ENCODE data around the gene CDKL1. TPM values are rescaled to one million over a fixed set of nuclear protein-coding genes. Genes with fewer than 3 reads are reported as not detected.
A peak's percentile ranks its signal among the peaks of the same experiment; 100 is the strongest.

Gene CDKL1
- total and polyA plus RNA-seq, 11 donors = 0.34 to 7.0 (median 2.5) TPM

DNA sequence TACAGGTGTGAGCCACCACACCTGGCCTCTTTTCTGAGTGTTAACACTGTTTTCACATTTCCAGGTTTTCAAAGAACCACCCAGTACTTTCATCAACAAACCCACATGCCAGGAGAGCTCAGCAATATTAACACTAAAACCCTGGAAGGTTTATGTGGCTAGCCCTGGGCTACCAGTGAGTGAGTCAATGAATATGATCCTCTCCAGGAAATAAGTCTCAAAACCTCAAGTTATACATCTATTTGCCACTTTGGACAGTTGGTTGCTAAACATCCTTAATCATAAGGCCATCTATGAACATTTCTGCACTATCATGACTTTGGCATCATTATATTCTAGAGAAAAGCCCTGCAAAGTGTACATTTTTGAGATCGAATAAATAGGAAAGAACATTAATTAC, 6.3 kb upstream of the CDKL1 start:
- WGBS, 4 donors = 74 to 86% (median 79%) methylated on average over 1 of the region's 1 CpG
- intact Hi-C loops (cut with DNase I) = no loop called here
- Histone ChIP-seq H3K4me3 (no peak overlapping the region), H3K4me1 (peaks cover 0 to 22% (median 2%) of the 10 kb centered on the region in 12 donors), H3K27ac (no peak overlapping the region), H3K36me3 (no peaks in the 10 kb centered on the region), H3K27me3 (no peaks in the 10 kb centered on the region), H3K9me3 (no peaks in the 10 kb centered on the region)
- no peak for TF ChIP-seq POLR2A (IDR thresholded peaks at IDR 0.05)
- TF ChIP-seq, protein P1, sequence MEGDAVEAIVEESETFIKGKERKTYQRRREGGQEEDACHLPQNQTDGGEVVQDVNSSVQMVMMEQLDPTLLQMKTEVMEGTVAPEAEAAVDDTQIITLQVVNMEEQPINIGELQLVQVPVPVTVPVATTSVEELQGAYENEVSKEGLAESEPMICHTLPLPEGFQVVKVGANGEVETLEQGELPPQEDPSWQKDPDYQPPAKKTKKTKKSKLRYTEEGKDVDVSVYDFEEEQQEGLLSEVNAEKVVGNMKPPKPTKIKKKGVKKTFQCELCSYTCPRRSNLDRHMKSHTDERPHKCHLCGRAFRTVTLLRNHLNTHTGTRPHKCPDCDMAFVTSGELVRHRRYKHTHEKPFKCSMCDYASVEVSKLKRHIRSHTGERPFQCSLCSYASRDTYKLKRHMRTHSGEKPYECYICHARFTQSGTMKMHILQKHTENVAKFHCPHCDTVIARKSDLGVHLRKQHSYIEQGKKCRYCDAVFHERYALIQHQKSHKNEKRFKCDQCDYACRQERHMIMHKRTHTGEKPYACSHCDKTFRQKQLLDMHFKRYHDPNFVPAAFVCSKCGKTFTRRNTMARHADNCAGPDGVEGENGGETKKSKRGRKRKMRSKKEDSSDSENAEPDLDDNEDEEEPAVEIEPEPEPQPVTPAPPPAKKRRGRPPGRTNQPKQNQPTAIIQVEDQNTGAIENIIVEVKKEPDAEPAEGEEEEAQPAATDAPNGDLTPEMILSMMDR (IDR thresholded peaks at IDR 0.05) = no peak
- DNase-seq (no peak), ATAC-seq (no peak)

DNA sequence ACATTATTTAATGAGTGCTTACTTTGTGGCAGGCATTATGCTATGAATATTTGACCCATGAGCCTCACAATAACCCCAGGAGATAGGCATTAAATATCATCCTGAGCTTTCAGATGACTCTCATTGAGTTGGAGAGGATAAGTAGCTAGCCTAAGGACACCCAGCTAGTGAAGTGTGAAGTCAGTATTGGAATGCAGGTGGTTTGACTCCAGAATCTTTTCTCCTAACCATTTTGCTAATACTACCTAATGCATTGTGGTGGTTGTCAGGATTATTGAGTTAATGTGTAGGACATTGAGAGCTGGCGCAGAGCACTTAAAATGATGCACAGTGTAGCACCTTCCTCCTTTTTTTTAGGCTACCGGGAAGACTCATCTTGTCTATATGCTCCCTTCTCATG, 3.8 kb upstream of the CDKL1 start:
- no peak overlapping the region for H3K27ac ChIP-seq
- no peaks in the 10 kb centered on the region for H3K27me3 ChIP-seq
- H3K4me3 ChIP-seq = no peak overlapping the region
- WGBS, 4 donors = 94 to 100% (median 96%) methylated on average over 2 of the region's 2 CpGs
- TF ChIP-seq, protein P1 (IDR thresholded peaks at IDR 0.05) = no peak
- TF ChIP-seq POLR2A (IDR thresholded peaks at IDR 0.05) = no peak
- intact Hi-C loops (cut with DNase I) = no loop called here
- H3K4me1 ChIP-seq = peaks cover 3 to 21% (median 9%) of the 10 kb centered on the region in 12 donors
- no peak for DNase-seq
- H3K9me3 ChIP-seq = no peaks in the 10 kb centered on the region
- no peaks in the 10 kb centered on the region for H3K36me3 ChIP-seq
- ATAC-seq = no peak

DNA sequence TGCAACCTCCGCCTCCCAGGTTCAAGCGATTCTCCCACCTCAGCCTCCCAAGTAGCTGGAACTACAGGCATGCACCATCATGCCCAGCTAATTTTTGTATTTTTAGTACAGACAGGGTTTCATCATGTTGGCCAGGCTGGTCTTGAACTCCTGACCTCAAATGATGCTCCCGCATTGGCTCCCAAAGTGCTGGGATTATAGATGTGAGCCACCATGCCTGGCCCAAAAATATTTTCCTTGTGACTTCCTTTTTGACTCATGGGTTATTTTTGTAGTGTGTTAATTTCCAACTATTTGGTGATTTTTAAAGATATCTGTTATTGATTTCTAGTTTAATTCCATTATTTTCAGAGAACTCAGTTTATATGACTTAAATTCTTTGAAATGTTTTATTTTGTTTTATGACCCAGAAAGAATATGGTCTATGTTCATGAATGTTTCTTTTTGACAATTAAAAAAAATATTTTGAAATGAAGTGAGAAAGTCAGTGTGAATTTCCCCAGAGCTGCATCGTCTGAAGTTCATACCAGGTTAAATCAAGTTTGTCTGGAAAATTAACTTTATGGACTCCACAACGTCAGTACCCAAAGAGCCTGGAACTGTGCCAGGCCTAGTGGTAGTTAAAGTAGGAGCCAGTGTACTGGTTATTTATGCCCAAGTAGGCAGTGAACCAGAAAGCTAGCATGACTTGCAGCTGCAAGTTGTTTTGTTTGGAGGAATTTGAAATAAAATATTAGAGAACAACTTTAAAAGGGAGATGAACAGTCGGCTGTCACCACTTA, 2.8 kb upstream of the CDKL1 start:
- TF ChIP-seq POLR2A (IDR thresholded peaks at IDR 0.05) = no peak
- TF ChIP-seq, protein P1 (IDR thresholded peaks at IDR 0.05) = no peak
- Histone ChIP-seq H3K36me3 (no peaks in the 10 kb centered on the region), H3K4me1 (peaks cover 3 to 26% (median 9%) of the 10 kb centered on the region in 12 donors), H3K9me3 (no peaks in the 10 kb centered on the region), H3K4me3 (no peak overlapping the region), H3K27me3 (no peaks in the 10 kb centered on the region), H3K27ac (peak overlapping the region in 1 of 12 donors; percentile 11)
- whole genome bisulfite sequencing, 4 donors = 73 to 79% (median 74%) methylated on average over 6 of the region's 6 CpGs
- ATAC-seq = no peak
- intact Hi-C loops (cut with DNase I) = loop anchor here in 6 of 10 donors (5.0 to 10.0 kb wide), 7 partner anchors 52 to 133 kb away; partner anchors contain the start of genes DMAC2L (in 1 of the 6), L2HGDH (in 1 of the 6) and MAP4K5 (in 1 of the 6)
- peak in 2 of 5 donors; percentile 13 to 37 for DNase-seq

DNA sequence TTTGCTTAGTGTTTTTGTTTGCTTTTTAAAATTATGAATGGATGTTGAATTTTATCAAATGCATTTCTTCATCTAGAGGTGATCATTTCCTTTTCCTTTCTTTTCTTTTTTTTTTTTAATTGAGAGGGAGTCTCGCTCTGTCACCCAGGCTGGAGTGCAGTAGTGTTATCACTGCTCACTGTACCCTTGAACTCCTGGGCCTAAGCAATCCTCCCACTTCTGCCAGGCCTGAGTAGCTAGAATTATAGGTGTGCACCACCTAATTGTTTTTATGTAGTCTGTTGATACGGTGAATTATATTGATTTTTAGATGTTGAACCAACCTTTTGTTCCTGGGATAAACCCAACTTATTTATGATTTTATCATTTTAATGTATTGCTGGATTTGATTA, 1.5 kb upstream of the CDKL1 start:
- intact Hi-C loops (cut with DNase I) = loop anchor here in 6 of 10 donors (5.0 to 10.0 kb wide), 7 partner anchors 51 to 134 kb away; partner anchors contain the start of genes DMAC2L (in 1 of the 6), L2HGDH (in 1 of the 6) and MAP4K5 (in 1 of the 6)
- ATAC-seq = no peak
- 94 to 97% (median 96%) methylated on average over 2 of the region's 2 CpGs for WGBS, 4 donors

More for the DNA sequence above, 1.5 kb upstream of the CDKL1 start:
- Histone ChIP-seq H3K36me3 (no peaks in the 10 kb centered on the region), H3K4me3 (no peak overlapping the region), H3K4me1 (peaks cover 3 to 26% (median 9%) of the 10 kb centered on the region in 12 donors), H3K9me3 (no peaks in the 10 kb centered on the region), H3K27ac (peak overlapping the region in 1 of 12 donors; percentile 81), H3K27me3 (no peaks in the 10 kb centered on the region)
- TF ChIP-seq POLR2A (IDR thresholded peaks at IDR 0.05) = no peak
- TF ChIP-seq, protein P1 (IDR thresholded peaks at IDR 0.05) = no peak
- no peak for DNase-seq

Measured in heart left ventricle (tissue), 16 donors.